ENCODE data around the gene SPRED2.

Gene SPRED2

DNA sequence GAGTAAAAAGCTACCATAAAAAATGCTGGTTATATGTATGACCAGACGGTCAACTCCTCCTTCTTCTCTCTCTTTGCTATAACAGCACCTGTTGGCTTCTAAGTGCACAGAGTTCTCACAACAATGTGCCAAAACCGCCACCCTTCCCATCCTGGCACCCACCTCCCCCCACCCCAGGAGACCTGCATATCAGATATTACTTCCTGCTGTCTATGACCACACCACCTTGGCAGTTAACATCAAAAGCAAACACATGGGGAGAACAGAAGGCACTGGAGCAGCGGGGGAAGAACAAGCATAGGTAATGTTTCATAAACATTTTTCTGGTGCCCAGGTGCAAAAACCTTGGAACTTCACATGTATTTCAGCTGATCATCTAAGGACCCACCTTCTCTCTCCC, 15.5 kb downstream of the SPRED2 start:
- in situ Hi-C loops (cut with HindIII; ENCODE audit: low sequenced_read_pairs), result no loop called here

DNA sequence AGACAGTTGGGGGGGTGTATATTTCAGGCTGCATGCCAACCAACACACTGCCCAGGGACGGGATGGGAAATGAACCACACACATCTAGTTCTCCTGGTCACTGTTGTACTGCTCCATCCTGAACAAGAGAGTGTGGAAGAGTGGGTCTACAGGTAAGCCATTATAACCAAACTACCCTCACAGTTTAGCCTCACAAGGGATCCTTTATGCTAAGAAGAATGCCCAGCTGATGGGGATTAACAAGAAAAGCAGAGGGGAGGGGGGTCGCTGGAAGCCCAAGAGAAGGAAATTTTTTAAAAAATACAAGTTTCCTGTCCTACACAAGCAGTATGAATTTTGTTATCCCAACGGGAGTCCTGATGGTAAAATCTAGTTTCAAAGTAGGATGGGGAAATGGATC, 16.1 kb downstream of the SPRED2 start:
- in situ Hi-C loops (cut with HindIII; ENCODE audit: low sequenced_read_pairs), result no loop called here

DNA sequence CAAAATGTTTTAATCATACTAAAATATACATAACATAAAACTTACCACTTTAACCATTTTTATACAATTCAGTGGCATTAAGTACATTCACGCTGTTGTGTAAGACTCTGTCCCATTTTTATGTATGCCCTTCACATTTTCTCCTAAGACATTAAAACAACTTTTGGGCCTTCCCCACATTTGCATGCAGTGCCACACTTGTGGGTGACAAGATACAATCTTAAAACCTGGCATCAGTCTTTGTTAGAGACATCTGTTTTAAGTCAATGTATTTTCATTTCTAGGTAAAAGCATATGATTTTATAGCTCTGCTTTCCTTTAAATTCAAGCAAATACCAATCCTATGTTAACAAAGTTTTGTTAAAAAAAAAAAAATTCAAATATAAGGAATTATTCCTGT, 17.3 kb downstream of the SPRED2 start:
- in situ Hi-C loops (cut with HindIII; ENCODE audit: low sequenced_read_pairs), result no loop called here

DNA sequence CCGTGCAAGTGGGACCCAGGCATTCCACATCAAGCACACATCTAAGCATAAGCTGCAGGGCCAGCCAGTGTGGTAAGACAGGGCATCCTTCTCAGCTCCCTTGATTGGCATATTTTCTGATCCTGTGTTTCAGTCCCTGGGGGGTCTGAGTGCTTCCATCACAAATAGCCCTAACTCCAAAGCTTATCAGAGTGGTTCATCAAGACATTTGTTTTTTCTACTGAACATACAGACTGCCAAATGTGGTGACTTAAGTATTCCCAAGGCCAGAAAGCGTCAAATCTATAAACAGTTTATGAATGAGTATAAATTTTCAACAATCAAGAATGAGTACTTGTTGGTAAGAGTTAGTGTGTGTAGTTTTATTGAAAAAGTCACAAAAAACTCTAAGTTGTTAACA, 18.8 kb downstream of the SPRED2 start:
- in situ Hi-C loops (cut with HindIII; ENCODE audit: low sequenced_read_pairs), result no loop called here

DNA sequence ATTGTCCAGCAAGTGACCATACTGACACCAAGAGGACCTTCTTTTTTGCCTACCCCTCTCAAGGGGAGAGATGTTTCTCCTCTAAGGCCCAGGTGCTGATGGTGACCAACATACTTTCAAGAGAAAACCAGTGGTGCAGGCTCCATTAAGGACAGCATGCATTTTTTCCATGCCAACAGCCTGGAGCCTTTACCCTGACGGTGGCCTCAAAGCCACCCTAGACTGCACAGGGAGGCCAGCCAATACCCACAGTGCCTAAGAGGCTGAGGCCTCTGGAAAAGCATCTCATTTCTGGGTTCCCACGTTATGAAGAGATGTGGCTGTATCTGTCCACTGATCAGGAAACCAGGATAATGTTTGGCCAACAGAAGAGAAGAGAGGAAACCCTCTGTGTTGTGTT, 19.3 kb downstream of the SPRED2 start:
- in situ Hi-C loops (cut with HindIII; ENCODE audit: low sequenced_read_pairs), result no loop called here

DNA sequence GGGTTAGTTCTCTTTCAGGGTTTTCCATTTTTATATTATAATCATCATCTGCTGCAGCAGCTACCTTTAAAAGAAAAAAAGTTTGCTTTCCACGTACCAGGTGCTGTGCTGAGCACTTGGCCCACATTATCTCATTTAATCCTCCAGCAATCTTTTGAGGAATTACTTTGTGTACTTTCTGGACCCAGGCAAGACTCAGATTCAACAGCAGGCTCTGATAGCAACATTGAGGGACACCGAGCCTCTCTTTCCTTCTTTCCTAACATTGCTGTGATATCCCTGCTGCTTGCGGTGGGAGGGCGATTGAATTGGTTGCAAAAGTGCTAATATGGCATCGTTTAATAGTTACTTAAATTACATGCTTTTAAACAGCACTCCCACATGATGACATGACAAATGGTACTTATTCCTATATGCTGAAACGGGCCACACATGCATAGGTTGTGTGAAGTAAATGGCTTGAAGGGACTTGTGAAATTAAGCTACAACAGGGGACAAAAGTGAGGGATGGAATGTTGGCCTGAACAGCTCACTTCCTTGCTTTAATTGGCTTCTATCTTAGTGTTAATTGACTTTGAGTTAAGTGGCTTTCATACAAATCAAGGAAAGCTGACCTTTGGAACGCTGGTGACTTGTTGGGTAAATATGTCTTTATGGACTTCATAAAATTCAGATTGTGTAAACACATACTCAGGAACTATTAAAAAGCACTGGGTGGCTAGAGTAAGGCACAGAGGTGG, 21.2 kb downstream of the SPRED2 start:
- in situ Hi-C loops (cut with HindIII; ENCODE audit: low sequenced_read_pairs), result no loop called here

DNA sequence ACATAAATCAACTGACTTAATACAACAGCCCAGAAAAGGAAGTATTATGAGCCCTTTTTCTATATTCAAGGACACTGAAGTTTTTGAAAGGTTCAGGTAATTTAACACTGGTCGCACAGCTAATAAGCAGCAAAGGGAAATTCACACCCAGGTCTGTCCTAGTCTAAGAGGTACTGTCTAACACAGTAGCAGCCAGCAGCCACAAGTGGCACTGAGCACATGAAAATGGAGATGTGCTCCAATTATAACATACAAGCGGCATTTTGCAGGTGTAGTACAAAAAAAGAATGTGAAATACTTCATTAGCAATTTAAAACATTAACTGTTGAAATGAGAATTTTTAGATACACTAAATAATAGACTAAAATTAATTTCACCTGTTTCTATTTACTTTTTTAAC, 23.4 kb downstream of the SPRED2 start:
- in situ Hi-C loops (cut with HindIII; ENCODE audit: low sequenced_read_pairs), result no loop called here

DNA sequence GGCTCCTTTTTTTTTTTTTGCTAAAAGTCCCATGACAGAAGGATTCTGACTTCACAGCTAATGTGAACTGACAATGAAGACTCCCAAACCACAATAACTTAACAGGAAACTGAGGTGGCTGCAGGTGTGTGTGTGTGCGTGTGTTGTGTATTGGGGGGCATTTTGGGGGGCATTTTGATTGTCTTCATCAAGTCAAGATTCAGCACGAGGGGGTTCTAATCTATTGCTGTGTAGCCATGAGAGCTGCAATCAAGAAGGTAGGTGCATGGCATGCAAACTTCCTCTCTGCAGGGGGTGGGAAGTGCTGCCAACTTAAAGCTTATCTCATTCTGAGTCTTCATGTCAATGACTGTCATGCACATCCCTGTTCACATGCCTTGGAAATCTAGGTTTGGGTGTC, 25.2 kb downstream of the SPRED2 start:
- in situ Hi-C loops (cut with HindIII; ENCODE audit: low sequenced_read_pairs), result no loop called here

DNA sequence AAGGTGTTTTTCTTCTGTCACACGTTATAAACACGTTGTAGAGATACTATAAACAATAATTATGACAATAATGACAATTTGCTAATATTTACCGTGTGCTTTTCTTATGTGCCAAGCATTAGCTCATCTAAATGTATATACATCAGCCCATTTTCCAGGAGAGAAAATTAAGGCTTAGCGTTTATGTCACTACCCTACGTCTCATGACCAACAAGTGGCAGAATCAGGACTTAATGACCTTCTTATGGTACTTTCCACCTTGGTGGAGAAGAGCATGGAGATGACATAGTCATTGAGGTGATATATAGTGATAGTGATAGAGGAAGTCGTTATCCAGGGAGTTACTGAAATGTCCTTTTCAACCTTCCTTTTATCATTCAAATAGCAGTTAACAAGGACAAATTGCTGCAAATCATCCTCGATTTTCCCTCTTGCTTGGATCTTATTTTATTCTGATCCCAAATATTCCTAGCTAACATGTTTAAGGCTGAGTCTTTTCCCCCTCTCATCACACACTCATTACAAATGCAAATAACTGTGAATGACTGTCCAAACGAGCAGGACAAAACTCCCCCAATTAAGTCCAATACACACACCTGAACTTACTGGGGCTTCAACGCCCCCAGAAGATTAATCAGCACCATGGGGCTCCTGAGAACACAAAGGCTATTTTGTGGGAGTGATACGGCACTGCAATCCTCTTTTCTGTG, 27.3 kb downstream of the SPRED2 start:
- in situ Hi-C loops (cut with HindIII; ENCODE audit: low sequenced_read_pairs), result no loop called here

DNA sequence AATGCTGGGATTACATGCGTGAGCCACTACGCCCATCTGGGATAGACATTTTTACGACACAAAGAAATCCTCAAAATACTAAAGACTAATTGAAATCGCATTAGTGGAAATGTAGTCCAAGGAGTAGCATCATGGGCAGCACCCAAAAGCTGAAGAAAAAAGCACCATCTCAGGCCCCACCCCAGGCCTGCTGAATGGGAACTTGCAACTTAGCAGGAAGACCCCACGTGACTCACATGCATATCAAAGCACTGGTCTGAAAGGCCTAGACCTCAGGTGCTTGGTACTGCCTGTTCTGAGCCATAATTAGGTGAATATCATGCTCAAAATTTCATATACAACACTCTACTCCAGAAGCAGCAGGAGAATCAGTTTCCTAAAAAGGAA, 28.9 kb downstream of the SPRED2 start:
- in situ Hi-C loops (cut with HindIII; ENCODE audit: low sequenced_read_pairs), result no loop called here

DNA sequence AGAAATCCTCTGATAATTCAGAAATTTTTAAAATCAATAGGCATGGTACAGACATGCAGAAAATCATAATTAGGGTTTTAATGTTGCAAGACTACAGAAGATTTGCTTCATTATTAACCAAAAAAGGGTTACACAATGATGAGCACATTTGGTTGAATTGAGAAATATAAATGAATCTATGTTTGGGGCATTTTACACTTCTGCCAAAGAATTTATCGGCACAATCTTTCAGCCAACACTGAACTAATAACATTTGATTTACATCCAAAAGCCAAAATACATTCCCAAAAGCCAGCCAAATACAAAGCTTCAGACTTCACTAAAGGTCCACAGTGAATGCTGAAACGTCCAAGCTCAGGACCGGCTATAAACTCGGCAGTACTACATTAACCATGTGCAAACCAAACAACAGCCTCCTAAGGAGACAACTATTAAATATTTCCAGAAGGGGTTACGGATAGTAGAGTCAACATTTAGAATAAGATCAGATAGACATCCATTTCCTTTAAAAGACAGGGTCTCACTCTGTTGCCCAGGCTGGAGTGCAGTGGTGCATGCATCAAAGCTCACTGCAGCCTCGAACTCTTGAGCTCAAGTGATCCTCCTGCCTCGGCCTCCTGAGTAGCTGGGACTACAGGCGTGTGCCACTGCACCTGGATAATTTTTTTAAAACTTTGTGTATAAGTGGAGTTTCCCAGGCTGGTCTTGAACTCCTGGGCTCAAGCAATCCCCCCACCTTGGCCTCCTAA, 29.4 kb downstream of the SPRED2 start:
- in situ Hi-C loops (cut with HindIII; ENCODE audit: low sequenced_read_pairs), result no loop called here

DNA sequence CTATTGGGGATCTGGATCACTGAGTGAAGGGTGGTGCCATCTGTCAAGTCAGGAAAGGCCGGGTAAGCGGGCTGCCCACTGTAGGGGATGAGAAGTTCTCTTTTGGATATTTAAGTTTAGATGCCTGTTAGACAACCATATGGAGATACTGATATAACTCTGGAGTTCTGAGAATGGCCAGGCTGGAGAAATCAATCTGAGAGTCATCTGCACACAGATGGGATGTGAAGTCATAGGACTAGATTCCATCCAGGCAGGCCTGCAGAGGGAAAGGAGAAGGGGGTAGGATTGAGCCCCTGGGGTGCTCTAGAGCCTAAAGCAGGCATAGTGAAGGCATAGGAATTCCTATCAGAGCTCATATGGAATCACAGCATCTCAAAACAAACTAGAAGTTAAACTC, 30.1 kb downstream of the SPRED2 start:
- in situ Hi-C loops (cut with HindIII; ENCODE audit: low sequenced_read_pairs), result no loop called here

DNA sequence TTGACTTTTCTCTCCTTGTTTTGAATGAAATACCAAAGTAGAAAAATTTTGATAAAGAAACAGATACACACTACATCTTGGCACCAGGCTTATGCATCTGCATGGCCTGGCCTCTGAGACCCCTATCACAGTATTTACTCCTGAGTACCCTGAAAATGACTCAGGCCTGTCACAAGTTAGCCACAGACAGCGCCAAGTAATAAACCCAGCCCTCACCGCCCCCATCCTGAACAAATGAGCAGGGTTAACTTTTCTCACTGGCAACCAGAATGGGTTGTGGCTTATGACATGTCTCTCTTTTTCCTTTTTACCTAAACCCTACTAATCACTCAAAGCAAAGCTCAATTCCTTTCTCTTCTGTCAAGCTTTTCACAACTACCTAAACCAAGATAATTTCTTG, 35.3 kb downstream of the SPRED2 start:
- in situ Hi-C loops (cut with HindIII; ENCODE audit: low sequenced_read_pairs), result no loop called here

DNA sequence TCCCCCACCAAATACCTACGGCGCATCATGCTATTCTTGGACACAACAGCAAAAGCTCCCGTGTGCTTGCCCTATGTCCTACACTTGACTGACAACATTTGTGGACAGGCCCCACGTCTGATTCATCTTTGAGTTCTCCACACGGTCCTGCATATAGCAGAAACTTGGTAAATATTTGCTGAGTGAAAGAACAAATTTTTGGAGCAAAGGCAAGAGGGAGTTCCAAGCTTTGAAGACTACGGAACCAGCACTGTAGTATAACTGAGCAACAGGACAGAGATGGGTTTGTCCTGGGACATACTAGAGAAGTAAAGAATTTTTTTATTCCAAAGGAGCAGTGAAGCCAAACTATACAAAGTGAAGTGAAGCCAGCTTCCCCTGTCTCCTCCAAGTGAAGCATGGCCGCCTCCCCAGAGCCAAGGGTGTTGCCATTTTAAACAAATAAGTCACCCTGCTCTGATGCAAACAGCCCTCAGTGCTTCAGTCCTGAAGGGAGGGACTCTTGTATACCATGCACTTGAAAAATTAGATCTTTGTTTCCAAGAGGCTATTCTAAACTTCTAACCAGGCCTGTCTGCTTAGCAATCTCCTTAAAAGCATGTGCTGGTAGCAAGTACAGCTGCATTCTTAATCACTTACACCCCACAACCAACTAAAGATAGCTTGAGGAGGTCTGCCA, 35.9 kb downstream of the SPRED2 start:
- in situ Hi-C loops (cut with HindIII; ENCODE audit: low sequenced_read_pairs), result no loop called here

DNA sequence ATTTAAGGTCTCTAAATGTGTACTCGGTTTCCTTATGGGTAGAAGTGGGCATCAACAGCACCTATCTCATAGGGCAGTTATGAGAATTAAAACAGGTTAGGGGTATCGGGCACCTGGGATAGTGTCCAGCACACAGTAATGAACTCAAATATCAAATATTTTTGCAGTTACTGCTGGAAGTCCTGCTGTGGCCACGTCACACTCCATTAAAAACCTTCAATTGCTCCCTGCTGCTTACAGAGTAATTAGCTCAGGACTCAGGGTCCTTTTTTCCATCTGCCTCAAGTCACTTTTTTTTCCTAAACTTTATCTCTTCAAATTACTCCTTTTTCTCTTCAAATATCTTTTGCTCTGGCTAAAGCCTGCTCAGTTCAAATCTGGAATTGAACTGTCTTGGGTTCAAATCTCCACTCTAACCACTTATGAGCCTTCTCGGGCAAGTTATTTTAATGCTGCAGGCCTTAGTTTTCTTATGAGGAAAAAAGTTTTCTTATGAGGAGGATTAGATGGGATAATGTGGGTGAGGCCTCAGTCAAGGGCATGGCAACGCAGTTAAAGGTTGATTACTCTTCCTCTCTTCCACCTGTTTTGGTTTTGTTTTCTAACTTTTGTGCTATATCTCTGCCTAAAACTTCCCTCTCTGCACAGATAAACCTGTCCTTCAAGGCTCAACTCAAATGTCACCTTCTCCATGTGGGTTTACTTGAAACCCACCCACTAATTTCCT, 36.6 kb downstream of the SPRED2 start:
- in situ Hi-C loops (cut with HindIII; ENCODE audit: low sequenced_read_pairs), result no loop called here

DNA sequence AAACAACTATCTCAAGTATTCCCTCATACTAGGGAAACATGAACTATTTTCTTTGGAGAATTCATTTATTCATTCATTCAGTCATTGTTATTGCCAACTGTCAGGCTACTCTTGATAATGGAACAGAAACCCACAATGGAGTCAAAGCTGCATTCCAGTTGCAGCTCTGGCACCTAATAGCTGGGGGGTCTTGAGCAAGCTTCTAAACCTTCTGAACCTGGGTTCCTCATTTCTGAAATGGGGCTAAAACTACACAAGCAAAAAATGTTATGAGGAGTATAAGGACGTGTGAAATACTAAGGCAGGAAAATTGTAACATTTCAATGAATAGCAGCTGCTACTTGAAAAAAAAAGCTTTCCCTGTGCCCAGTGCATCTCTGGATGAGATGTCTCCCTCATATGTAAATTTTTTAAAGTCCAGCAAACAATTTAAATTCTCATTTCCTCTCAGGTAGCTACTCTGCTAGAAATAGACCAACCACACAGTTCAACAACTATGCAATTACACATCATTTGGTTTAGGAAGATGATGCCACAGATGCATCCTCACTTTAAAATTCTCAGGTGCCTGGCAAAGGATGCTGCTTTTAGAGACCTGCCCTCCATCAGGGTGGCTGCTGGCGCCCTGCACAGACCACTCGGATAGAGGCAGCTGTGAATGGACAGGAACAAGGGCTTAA, 38.5 kb downstream of the SPRED2 start:
- in situ Hi-C loops (cut with HindIII; ENCODE audit: low sequenced_read_pairs), result no loop called here

DNA sequence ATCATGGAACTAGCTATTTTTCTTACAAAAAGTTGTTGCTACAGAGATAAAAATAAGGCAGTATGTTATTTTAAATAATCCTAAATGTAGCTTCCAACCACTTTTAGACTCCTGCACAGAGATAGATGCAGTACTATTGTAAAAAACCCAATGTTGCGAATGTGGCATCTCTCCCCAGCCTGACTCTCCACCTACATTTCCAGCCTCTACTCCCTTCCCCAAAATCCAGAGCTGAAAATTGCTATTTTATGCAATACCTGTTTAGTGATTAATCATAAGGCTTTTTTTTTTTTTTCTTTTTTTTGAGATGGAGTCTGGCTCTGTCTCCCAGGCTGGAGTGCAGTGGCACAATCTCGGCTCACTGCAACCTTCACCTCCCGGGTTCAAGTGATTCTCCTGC, 39.4 kb downstream of the SPRED2 start:
- in situ Hi-C loops (cut with HindIII; ENCODE audit: low sequenced_read_pairs), result no loop called here

DNA sequence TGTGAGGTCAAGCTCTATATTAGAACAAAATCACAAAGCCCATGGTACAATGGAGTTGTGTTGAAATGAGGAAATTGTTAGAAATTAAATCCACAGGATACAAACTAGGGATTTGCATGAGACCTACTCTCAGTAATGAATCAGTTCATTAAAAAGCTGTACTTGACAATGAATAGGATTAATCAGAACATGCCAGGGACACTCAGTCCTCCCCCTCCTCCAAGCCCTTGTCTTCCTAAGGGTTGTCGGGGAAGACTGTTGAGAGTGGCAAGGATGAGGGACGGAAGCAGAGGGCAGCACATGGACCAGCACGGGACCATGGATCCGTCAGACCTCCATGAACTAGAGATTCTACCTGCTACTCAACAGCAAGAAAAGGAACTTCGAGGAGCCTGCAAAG, 39.8 kb downstream of the SPRED2 start:
- in situ Hi-C loops (cut with HindIII; ENCODE audit: low sequenced_read_pairs), result no loop called here

DNA sequence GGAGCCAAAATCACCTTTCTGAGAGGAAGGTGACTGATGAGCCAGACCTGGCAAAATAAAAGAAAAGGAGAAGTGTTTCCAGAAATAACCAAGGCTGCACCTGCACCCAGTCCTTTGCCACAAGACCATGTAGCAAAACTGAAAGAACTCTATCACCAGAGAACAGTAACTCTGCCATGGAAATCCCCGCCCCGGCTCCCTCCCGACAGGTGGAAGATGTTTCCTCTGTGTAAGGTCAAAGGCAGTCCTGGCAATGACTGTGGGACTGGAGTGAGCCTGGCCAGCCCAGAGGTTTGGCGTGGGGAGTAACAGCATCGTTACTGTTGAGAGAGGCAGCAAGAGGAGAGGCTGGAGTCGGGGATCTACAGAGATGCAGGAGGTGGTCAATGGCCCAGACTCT, 42.3 kb downstream of the SPRED2 start:
- in situ Hi-C loops (cut with HindIII; ENCODE audit: low sequenced_read_pairs), result no loop called here

DNA sequence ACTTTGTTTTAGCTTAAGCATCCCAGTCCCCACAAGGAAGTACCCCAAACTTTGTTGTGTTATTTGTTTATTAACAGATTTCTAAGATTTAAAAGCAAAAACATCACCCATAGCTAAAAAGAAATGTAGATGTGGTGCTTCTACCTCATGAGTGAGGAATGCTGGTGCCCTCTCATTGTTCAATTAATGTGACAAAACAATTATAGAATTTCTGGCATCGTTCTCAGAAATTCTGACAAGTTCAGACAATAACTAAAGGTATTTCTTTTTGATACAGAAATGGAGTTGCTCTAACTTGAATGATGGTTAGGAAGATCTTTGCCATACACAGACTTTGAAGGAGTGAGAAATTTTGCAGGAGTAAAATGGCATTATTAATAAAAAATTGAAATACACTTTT, 42.9 kb downstream of the SPRED2 start:
- in situ Hi-C loops (cut with HindIII; ENCODE audit: low sequenced_read_pairs), result no loop called here
